ENCODE measurements around the gene SST.

GRCh38 chr3:187665764-187666402 lies 4.3 kb downstream of the SST start:
- TF ChIP-seq EP300 (IDR thresholded peaks at IDR 0.05; ENCODE audit: low read depth): no peak
- TF ChIP-seq POLR2A (IDR thresholded peaks at IDR 0.05): no peak
- no peak for TF ChIP-seq CTCF (IDR thresholded peaks at IDR 0.05)
